ENCODE results near the gene C6orf15. TPM values are rescaled to one million over a fixed set of nuclear protein-coding genes. Genes with fewer than 3 reads are reported as not detected.

C6orf15 gene
- total RNA-seq, 1 donor, result not detected

DNA sequence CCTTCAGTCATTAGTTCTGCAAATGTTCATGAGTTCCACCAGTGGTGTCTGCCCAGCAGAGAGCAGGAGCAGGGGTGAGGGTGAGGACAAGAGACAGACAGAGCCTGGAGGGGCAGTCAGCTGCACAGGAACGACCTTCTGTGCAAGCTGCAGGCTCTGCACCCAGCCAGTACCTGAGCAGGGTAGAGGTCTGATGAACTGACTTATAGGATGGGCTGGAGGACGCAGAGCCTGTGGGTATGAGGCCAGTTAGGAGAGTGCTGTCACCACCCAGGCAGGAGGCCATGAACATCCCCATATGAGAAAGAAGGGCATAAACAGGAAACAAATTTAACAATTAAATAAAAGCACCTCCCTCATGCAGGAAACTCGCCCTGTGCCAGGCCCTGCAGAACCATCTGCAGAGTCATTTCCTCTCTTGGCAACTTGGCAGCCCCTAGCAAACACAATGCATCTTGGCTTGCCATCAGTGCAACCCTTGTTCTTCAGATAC is 17.9 kb downstream of the C6orf15 start:
- DNase-seq (ENCODE audit: low read depth), result peak; percentile 30
- no peak for TF ChIP-seq CTCF (IDR thresholded peaks at IDR 0.05; ENCODE audit: insufficient read depth, low read length)
- no peak overlapping the region for H3K4me3 ChIP-seq (ENCODE audit: low read depth, low read length)

DNA sequence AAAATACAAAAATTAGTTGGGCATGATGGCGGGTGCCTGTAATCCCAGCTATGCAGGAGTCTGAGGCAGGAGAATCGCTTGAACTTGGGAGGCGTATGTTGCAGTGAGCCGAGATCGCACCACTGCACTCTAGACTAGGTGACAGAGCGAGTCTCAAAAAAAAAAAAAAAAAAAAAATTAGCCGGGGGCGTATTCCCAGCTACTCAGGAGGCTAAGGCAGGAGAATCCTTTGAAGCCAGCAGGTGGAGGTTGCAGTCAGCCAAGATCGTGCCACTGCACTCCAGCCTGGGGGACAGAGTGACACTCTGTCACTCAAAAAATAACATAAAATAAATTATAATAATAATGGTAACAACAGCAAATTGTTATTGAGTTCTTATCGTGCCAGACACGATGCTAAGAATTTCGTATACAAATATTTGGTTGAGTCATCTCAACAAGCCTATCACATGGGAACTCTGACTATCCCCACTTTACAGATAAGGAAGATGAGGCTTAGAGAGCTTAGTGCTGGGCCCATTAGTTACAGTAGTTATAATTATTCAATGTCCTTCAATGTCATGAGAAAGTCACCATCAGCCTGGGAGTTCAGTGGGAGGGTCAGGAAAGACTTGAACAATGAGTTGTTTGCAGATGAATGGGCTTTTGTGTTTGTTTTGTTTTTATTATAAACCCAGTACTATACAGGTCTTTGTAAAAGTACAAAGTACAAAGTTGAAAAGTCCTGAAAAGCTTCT is 19.4 kb downstream of the C6orf15 start:
- no peak for TF ChIP-seq CTCF (IDR thresholded peaks at IDR 0.05; ENCODE audit: insufficient read depth, low read length)
- no peak for DNase-seq (ENCODE audit: low read depth)
- no peak overlapping the region for H3K4me3 ChIP-seq (ENCODE audit: low read depth, low read length)

GRCh38 chr6:31092238-31092637 is 20.1 kb downstream of the C6orf15 start:
- no peak for TF ChIP-seq CTCF (IDR thresholded peaks at IDR 0.05; ENCODE audit: insufficient read depth, low read length)
- no peak for DNase-seq (ENCODE audit: low read depth)
- H3K4me3 ChIP-seq (ENCODE audit: low read depth, low read length), result no peak overlapping the region

GRCh38 chr6:31091680-31092079 is 20.7 kb downstream of the C6orf15 start:
- no peak for DNase-seq (ENCODE audit: low read depth)
- TF ChIP-seq CTCF (IDR thresholded peaks at IDR 0.05; ENCODE audit: insufficient read depth, low read length), result no peak
- no peak overlapping the region for H3K4me3 ChIP-seq (ENCODE audit: low read depth, low read length)

GRCh38 chr6:31090973-31091364 is 21.4 kb downstream of the C6orf15 start:
- DNase-seq (ENCODE audit: low read depth), result no peak
- TF ChIP-seq CTCF (IDR thresholded peaks at IDR 0.05; ENCODE audit: insufficient read depth, low read length), result no peak
- H3K4me3 ChIP-seq (ENCODE audit: low read depth, low read length), result no peak overlapping the region

DNA sequence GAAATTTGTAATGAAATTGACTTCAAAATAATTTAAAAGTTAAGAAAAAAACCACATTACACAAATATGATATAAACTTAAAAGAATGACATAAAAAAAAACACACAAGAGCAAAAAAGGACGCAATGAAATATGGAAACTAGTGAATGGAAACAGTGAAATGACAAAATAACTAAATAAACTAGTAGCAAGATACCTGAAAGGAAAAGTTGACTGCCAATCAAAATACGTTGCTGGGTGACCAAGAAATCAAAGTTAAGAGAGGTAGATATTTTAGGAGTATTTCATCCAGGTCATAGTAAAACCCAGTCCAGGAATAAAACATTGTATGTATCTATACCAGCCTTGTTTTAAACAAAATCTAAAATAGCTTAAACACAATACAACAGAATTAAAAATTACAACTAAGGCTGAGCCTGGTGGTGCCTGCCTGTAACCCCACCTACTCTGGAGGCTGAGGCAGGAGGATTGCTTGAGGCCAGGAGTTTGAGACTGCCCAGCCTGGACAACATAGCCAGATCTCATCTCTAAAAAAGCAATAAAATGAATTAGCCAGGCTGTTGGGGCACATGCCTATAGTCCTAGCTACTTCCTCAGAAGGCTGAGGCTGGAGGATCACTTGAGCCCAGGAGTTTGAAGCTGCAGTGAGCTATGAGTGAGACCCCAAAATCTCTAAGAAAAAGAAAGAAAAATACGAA is 22.0 kb downstream of the C6orf15 start:
- no peak for DNase-seq (ENCODE audit: low read depth)
- TF ChIP-seq CTCF (IDR thresholded peaks at IDR 0.05; ENCODE audit: insufficient read depth, low read length), result no peak
- no peak overlapping the region for H3K4me3 ChIP-seq (ENCODE audit: low read depth, low read length)
